GM04503 (cell line): Measurements from ENCODE around the gene MDM2.

Source experiments
- DNase-seq: peaks from one replicate; pipeline ENCODE4 v3.0.0-alpha.2; 2012; ENCODE audit warnings: low read depth

MDM2 gene

GRCh38 chr12:68878283-68878682, 70.3 kb downstream of the MDM2 start:
- no peak for DNase-seq

GRCh38 chr12:68878846-68879245, 70.9 kb downstream of the MDM2 start:
- DNase-seq, result no peak

- no peak for DNase-seq
Observed at GRCh38 chr12:68880660-68881325, 72.8 kb downstream of the MDM2 start.

DNA sequence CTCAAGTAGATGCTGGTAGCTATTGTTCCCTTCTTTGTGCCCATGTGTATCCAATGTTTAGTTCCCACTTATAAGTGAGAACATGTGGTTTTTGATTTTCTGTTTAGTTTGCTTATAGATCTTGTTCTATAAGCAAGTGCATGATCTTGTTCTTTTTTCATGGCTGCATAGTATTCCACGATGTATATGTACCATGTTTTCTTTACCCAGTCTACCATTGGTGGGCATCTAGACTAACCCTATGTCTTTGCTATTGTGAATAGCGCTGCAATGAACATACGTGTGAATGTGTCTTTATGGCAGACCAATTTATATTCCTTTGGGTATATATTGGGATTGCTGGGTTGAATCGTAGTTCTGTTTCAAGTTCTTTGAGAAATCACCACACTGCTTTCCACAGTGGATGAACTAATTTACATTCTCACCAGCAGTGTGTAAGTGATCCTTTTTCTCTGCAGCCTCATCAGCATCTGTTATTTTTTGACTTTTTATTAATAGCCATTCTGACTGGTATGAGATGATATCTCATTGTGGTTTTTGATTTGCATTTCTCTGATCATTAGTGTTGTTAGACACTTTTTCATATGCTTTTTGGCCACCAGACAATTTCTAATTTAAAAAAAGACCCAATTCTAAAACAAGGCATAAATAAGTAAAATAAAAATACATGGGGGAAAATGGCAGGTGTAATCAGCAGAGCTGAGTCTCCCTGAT, 74.4 kb downstream of the MDM2 start:
- no peak for DNase-seq

GRCh38 chr12:68883151-68883550, 75.2 kb downstream of the MDM2 start:
- DNase-seq, result no peak

- DNase-seq, result no peak
Observed at GRCh38 chr12:68884251-68884650, 76.3 kb downstream of the MDM2 start.

- no peak for DNase-seq
Observed at GRCh38 chr12:68885381-68885780, 77.4 kb downstream of the MDM2 start.

- no peak for DNase-seq
Observed at GRCh38 chr12:68886636-68887572, 78.9 kb downstream of the MDM2 start.

GRCh38 chr12:68887641-68888040, 79.7 kb downstream of the MDM2 start:
- no peak for DNase-seq

GRCh38 chr12:68888243-68888642, 80.3 kb downstream of the MDM2 start:
- DNase-seq, result no peak

- no peak for DNase-seq
Observed at GRCh38 chr12:68890701-68891113, 82.7 kb downstream of the MDM2 start.

- no peak for DNase-seq
Observed at GRCh38 chr12:68891141-68891540, 83.2 kb downstream of the MDM2 start.

DNA sequence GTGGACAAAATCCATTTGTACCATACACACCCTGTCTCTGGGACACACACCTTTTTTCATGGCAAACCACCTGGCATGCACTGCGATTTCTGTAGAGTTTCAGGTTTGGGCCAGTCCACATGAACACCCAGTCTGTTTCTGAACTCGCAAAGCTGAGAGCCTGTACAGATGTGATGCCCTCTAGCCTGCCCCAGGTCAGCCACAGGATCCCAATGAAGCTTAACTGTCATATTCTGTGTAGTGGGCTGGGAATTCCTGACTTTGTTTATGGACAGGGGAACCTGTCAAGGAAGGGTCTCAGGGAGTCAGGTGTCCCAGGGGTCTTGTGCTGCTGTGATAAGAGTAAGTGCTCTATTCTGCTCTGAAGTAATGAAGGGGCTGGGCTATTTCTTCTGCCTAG, 85.2 kb downstream of the MDM2 start:
- DNase-seq, result no peak

- no peak for DNase-seq
Observed at GRCh38 chr12:68893741-68894140, 85.8 kb downstream of the MDM2 start.

- DNase-seq, result no peak
Observed at GRCh38 chr12:68894276-68894855, 86.4 kb downstream of the MDM2 start.

- DNase-seq, result no peak
Observed at GRCh38 chr12:68896881-68897540, 89.0 kb downstream of the MDM2 start.

DNA sequence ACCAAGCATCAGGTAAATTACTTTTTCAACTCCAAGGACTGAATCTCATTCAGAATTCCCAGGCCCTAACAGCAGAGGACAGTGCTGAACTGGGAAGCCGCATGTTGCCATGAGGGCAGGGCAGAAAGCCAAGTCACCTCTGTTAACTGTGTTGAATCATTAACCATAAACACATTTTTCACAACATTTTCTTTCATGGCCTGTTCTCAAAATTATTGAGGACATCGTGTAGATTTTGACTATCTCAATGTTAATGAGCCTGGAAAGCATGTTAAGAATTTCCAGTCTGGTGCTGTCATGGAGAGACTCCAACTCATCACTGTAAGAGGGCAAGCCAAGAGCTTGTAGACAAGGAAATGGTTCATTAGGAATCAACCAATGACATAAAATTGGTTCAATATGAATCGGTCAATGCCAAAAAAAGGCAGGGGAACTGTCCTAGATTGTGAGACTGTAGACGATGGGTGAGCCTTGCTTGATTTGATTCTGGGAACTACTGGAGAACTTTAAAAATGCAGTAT, 91.3 kb downstream of the MDM2 start:
- DNase-seq, result peak; percentile 96

DNA sequence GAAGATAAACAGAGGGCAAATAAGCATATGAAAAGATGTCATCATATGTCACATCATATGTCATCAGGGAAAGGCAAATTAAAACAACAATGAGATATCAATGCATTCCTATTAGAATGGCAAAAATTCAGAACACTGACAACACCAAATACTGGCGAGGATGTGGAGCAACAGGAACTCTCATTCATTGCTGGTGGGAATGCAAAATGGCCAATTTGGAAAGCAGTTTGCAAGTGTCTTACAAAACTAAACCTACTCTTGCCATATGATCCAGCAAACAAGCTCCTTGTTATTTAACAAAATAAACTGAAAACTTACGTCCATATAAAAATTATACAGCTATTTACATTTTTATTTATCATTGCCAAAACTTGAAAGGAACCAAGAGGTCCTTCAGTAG, 92.3 kb downstream of the MDM2 start:
- no peak for DNase-seq
